H1 (cell line): Measurements from ENCODE around the gene RIC8A. TPM values are rescaled to one million over a fixed set of nuclear protein-coding genes. Genes with fewer than 3 reads are reported as not detected.

Experiments used
- CTCF ChIA-PET: fragments of 300-600 bp; sonication (Branson Sonifier 250); formaldehyde crosslinking; loops from one replicate; lab custom pipeline; 2021; ENCODE audit not compliant: partially characterized antibody; lab: Charles Lee
- POLR2A ChIA-PET: fragments of 300-600 bp; sonication (Branson Sonifier 250); formaldehyde crosslinking; loops from one replicate; lab custom pipeline; 2021; ENCODE audit warnings: inconsistent platforms; ENCODE audit not compliant: partially characterized antibody; lab: Charles Lee
- DNase-seq, 2 experiments: peaks; one replicate each; pipeline versions ENCODE4 v3.0.0 to v3.0.0-alpha.2; 2010 to 2022; ENCODE audit warnings: low spot score in 2 of 2, low read depth in 1 of 2, mixed read lengths in 1 of 2
- FAIRE-seq: peaks from 2 replicates; lab custom pipeline; 2011; peaks lifted over from hg19 to GRCh38; lab: Jason Lieb, UNC
- H2AFZ ChIP-seq: 2 replicates; pipeline ENCODE4 v1.8.1; 2012; ENCODE audit warnings: low read length, inconsistent platforms
- H2AK5ac ChIP-seq: 2 replicates; pipeline ENCODE4 v1.6.1; 2013; ENCODE audit warnings: low read depth, low read length
- H2BK120ac ChIP-seq: replicated peaks from 2 replicates; pipeline ENCODE3; 2013; ENCODE audit warnings: low read depth, low read length, inconsistent platforms
- H2BK12ac ChIP-seq: 2 replicates; pipeline ENCODE4 v1.6.1; 2013; ENCODE audit warnings: low read depth, low read length
- H2BK15ac ChIP-seq: 2 replicates; pipeline ENCODE4 v1.6.1; 2013; ENCODE audit warnings: low read length
- H2BK20ac ChIP-seq: 2 replicates; pipeline ENCODE4 v1.6.1; 2013; ENCODE audit warnings: low read length
- H2BK5ac ChIP-seq: 2 replicates; pipeline ENCODE4 v1.6.1; 2013; ENCODE audit warnings: low read depth, low read length
- H3K14ac ChIP-seq: 2 replicates; pipeline ENCODE4 v1.6.1; 2013; ENCODE audit warnings: inconsistent platforms; ENCODE audit not compliant: insufficient read length
- H3K18ac ChIP-seq: 2 replicates; pipeline ENCODE4 v1.6.1; 2013; ENCODE audit warnings: low read length; ENCODE audit errors: extremely low read depth
- H3K23ac ChIP-seq: 2 replicates; pipeline ENCODE4 v1.6.1; 2013; ENCODE audit warnings: inconsistent platforms; ENCODE audit not compliant: insufficient read length
- H3K23me2 ChIP-seq: 2 replicates; pipeline ENCODE4 v1.6.1; 2013; ENCODE audit warnings: low read depth, low read length
- H3K27ac ChIP-seq: 2 replicates; pipeline ENCODE4 v1.6.1; 2011; ENCODE audit warnings: low read depth, low read length, inconsistent platforms
- H3K27me3 ChIP-seq, 4 experiments: replicated peaks in 1 of 4; 1 replicate in 1 of 4; 2 replicates in 3 of 4; pipeline versions ENCODE4 v1.6.1 to v1.8.1; 2011 to 2013; ENCODE audit warnings: low read length in 3 of 4, mild to moderate bottlenecking in 3 of 4, inconsistent platforms in 2 of 4, mixed read lengths in 2 of 4, moderate library complexity in 1 of 4; ENCODE audit not compliant: control insufficient read depth in 3 of 4, insufficient read depth in 3 of 4; ENCODE audit errors: extremely low read depth in 1 of 4
- H3K36me3 ChIP-seq, 4 experiments: 2 replicates each; pipeline versions ENCODE4 v1.6.1 to v1.8.1; 2011 to 2013; ENCODE audit warnings: mild to moderate bottlenecking in 4 of 4, low read length in 3 of 4, moderate library complexity in 2 of 4, control low read depth in 1 of 4, inconsistent platforms in 1 of 4; ENCODE audit not compliant: insufficient read depth in 4 of 4, control insufficient read depth in 2 of 4
- H3K4ac ChIP-seq: replicated peaks from 2 replicates; pipeline ENCODE3; 2013; ENCODE audit warnings: low read length, low read depth, mixed read lengths, inconsistent platforms; ENCODE audit not compliant: insufficient read length
- H3K4me1 ChIP-seq, 4 experiments: replicated peaks in 1 of 4; 1 replicate in 1 of 4; 2 replicates in 3 of 4; pipeline versions ENCODE4 v1.6.1 to v1.8.1; 2011 to 2013; ENCODE audit warnings: low read length in 3 of 4, inconsistent platforms in 2 of 4, mixed read lengths in 1 of 4; ENCODE audit not compliant: insufficient read depth in 4 of 4, control insufficient read depth in 3 of 4
- H3K4me2 ChIP-seq, 2 experiments: 2 replicates each; pipeline versions ENCODE4 v1.6.1 to v1.8.1; 2011 to 2013; ENCODE audit warnings: low read depth in 2 of 2, low read length in 2 of 2, control low read depth in 1 of 2, inconsistent platforms in 1 of 2, mild to moderate bottlenecking in 1 of 2; ENCODE audit not compliant: insufficient read depth in 1 of 2
- H3K4me3 ChIP-seq, 4 experiments: fragments of 200-600, 300-600 bp in 1 of 4; sonication (generic), shearing (Covaris generic), sonication (Bioruptor Twin) in 1 of 4; 2 replicates each; pipeline versions ENCODE4 v1.5.1 to v1.8.1; 2011 to 2016; ENCODE audit warnings: low read length in 4 of 4, low read depth in 3 of 4, control low read depth in 2 of 4, inconsistent platforms in 2 of 4, mild to moderate bottlenecking in 2 of 4, mixed read lengths in 1 of 4, moderate library complexity in 1 of 4; ENCODE audit not compliant: insufficient read depth in 2 of 4; ENCODE audit errors: extremely low read depth in 1 of 4
- H3K56ac ChIP-seq: replicated peaks from 2 replicates; pipeline ENCODE3; 2013; ENCODE audit warnings: low read depth, mild to moderate bottlenecking, mixed read lengths, low read length, inconsistent platforms; ENCODE audit not compliant: insufficient read length
- H3K79me1 ChIP-seq: 2 replicates; pipeline ENCODE4 v1.6.1; 2013; ENCODE audit warnings: low read depth, low read length, control low read depth
- H3K79me2 ChIP-seq, 2 experiments: 2 replicates each; pipeline versions ENCODE4 v1.6.1 to v1.8.1; 2012 to 2013; ENCODE audit warnings: low read length in 2 of 2, mild to moderate bottlenecking in 2 of 2, inconsistent platforms in 1 of 2; ENCODE audit not compliant: insufficient read depth in 2 of 2, control insufficient read depth in 1 of 2
- H3K9ac ChIP-seq, 4 experiments: replicated peaks in 1 of 4; 1 replicate in 1 of 4; 2 replicates in 3 of 4; pipeline versions ENCODE4 v1.6.1 to v1.8.1; 2011 to 2013; ENCODE audit warnings: low read depth in 3 of 4, low read length in 3 of 4, control low read depth in 2 of 4, mild to moderate bottlenecking in 2 of 4, moderate library complexity in 2 of 4, inconsistent platforms in 1 of 4; ENCODE audit errors: extremely low read depth in 1 of 4
- H3K9me3 ChIP-seq, 2 experiments: 2 replicates each; pipeline versions ENCODE4 v1.6.1 to v1.8.1; 2012 to 2013; ENCODE audit warnings: mild to moderate bottlenecking in 2 of 2, moderate library complexity in 2 of 2, control low read depth in 1 of 2, inconsistent platforms in 1 of 2, low read depth in 1 of 2, low read length in 1 of 2, mixed read lengths in 1 of 2; ENCODE audit not compliant: insufficient read depth in 2 of 2
- H4K20me1 ChIP-seq, 2 experiments: replicated peaks in 1 of 2; 2 replicates each; pipeline versions ENCODE3 to v1.8.1; 2011 to 2013; ENCODE audit warnings: inconsistent platforms in 2 of 2, low read length in 2 of 2, mild to moderate bottlenecking in 1 of 2; ENCODE audit not compliant: insufficient read depth in 2 of 2, control insufficient read depth in 1 of 2
- H4K5ac ChIP-seq: 2 replicates; pipeline ENCODE4 v1.6.1; 2013; ENCODE audit warnings: low read length, low read depth, mixed read lengths, inconsistent platforms; ENCODE audit not compliant: insufficient read length
- H4K8ac ChIP-seq: 2 replicates; pipeline ENCODE4 v1.8.0; 2013; ENCODE audit warnings: mild to moderate bottlenecking, moderate library complexity, low read length, inconsistent platforms; ENCODE audit not compliant: insufficient read depth; ENCODE audit errors: extremely low read depth
- H4K91ac ChIP-seq: replicated peaks from 2 replicates; pipeline ENCODE3; 2013; ENCODE audit warnings: low read length, mixed read lengths, inconsistent platforms; ENCODE audit not compliant: insufficient read length
- BRCA1 ChIP-seq: IDR thresholded peaks from 2 replicates; pipeline ENCODE4 v1.6.1; 2012; ENCODE audit warnings: low read depth, low read length, improper control_type of control experiment
- CBX5 ChIP-seq: fragments of 300-800, 300-1000 bp; sonication (generic); IDR thresholded peaks from 2 replicates; pipeline ENCODE4 v1.7.1; 2016; ENCODE audit warnings: antibody characterized with exemption, low read length, low read depth
- CHD1 ChIP-seq: IDR thresholded peaks from 2 replicates; pipeline ENCODE4 v1.6.1; 2012; ENCODE audit warnings: low read depth, low read length, improper control_type of control experiment
- CHD2 ChIP-seq: IDR thresholded peaks from 2 replicates; pipeline ENCODE4 v1.6.1; 2012; ENCODE audit warnings: low read length, improper control_type of control experiment
- CREB1 ChIP-seq: IDR thresholded peaks from 2 replicates; pipeline ENCODE4 v1.6.1; 2012; ENCODE audit warnings: inconsistent platforms
- HDAC2 ChIP-seq, 2 experiments: fragments of 300-600 bp in 1 of 2; sonication (generic) in 1 of 2; IDR thresholded peaks; 2 replicates each; pipeline ENCODE4 v1.6.1; 2011 to 2012; ENCODE audit warnings: low read depth in 2 of 2, low read length in 2 of 2, mild to moderate bottlenecking in 2 of 2, moderate library complexity in 2 of 2, borderline replicate concordance in 1 of 2, inconsistent platforms in 1 of 2
- KDM4A ChIP-seq: IDR thresholded peaks from one replicate; pipeline ENCODE4 v1.7.1; 2012; ENCODE audit warnings: low read depth, mild to moderate bottlenecking, moderate library complexity, low read length, inconsistent platforms; ENCODE audit not compliant: severe bottlenecking
- RBBP5 ChIP-seq: IDR thresholded peaks from 2 replicates; pipeline ENCODE4 v1.7.1; 2012; ENCODE audit warnings: low read depth, mild to moderate bottlenecking, inconsistent platforms, low read length, moderate library complexity, borderline replicate concordance
- SP1 ChIP-seq: IDR thresholded peaks from 2 replicates; pipeline ENCODE4 v1.6.1; 2011; ENCODE audit warnings: low read depth, low read length
- TAF7 ChIP-seq: optimal IDR thresholded peaks from 2 replicates; pipeline ENCODE3; 2011; ENCODE audit warnings: low read depth, mild to moderate bottlenecking, inconsistent platforms, low read length, moderate library complexity, borderline replicate concordance
- ZNF274 ChIP-seq: IDR thresholded peaks from 2 replicates; pipeline ENCODE4 v1.7.0; 2012; ENCODE audit warnings: low read length, borderline replicate concordance; ENCODE audit errors: extremely low read depth
- WGBS, 2 experiments: shearing (Covaris generic) in 1 of 2; methylation state at CpG; one replicate each; pipeline versions ENCODE4 v1.1.6 to v1.1.7; 2013 to 2015; ENCODE audit warnings: low lambda C conversion rate in 2 of 2, mixed read lengths in 2 of 2, inconsistent platforms in 1 of 2, low coverage in 1 of 2, missing lambda C conversion rate in 1 of 2; ENCODE audit not compliant: insufficient replicate concordance in 2 of 2, insufficient coverage in 1 of 2, insufficient read length in 1 of 2; ENCODE audit errors: extremely low coverage in 1 of 2, missing lambda C conversion rate in 1 of 2; 5-methylcytosine and 5-hydroxymethylcytosine counted together
- polyA plus RNA-seq, 7 experiments: library from polyadenylated mRNA; depleted of rRNA in 3 of 7; stranded (reverse) in 5 of 7; unstranded in 2 of 7; fragments of >200 nt in 5 of 7; fragments of 200-250 nt in 2 of 7; gene quantifications; 1 replicate in 5 of 7; 2 replicates in 1 of 7; 4 replicates in 1 of 7; pipeline versions ENCODE4 v1.2.1 to v1.2.3, GENCODE V29; 2011 to 2013; ENCODE audit warnings: missing spikeins in 2 of 7, mixed read lengths in 2 of 7
- total RNA-seq: library from RNA; stranded (reverse); fragmentation: NEBNext Ultra II Directional; extraction: Animal tissue kit (Norgen Biotek cat#: 25700); gene quantifications from 2 replicates; pipeline ENCODE4 v1.2.1, GENCODE V29; 2021
- TF ChIP-seq, protein P1 (sequence below): IDR thresholded peaks from 2 replicates; pipeline ENCODE4 v1.6.1; 2012; ENCODE audit warnings: inconsistent platforms

RIC8A gene
- total and polyA plus RNA-seq, 2 of the 8 experiments (the other 6 are each of a cell fraction or from before 2014, with no cell fraction given), result 67.0 to 105 TPM

DNA sequence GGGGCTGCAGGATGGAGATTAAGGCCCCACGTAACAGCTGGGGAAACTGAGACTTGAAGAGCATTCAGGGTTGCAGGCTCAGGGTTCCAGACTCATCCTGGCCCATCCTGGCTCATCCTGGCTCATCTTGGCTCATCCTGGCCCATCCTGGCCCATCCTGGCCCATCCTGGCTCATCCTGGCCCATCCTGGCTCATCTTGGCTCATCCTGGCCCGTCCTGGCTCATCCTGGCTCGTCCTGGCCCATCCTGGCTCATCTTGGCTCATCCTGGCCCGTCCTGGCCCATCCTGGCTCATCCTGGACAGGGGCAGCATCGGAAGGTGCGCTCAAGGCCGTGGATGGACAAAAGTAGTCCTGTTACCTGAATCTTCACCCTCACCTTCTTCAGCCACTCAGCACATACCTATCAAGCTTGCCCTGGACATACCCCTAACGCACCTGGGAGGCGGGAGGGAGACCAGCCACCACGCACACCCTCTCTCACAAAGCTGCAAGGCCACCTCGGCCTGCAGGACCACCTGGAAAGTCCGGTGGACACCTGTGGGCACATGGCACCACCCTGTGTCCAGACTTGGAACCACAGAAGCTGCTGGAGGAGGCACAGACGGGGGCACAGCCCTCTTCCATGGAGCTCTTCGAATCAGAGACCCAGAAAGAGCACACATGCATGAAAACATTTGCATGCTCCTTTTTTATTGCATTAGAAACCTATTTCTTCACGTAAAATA, 50.4 kb downstream of the RIC8A start:
- H3K4ac ChIP-seq, result no peak overlapping the region
- H3K4me2 ChIP-seq, result no peak overlapping the region
- H2BK20ac ChIP-seq, result no peak overlapping the region
- H3K56ac ChIP-seq, result no peak overlapping the region
- H2BK120ac ChIP-seq, result no peak overlapping the region
- no peaks in the 10 kb centered on the region for H3K79me2 ChIP-seq
- ChIA-PET CTCF (interaction anchor here (0.7 to 2.3 kb wide), 8 partner anchors 8 to 54 kb away, joined by 3 to 7 read pairs (median 3); no protein-coding TSS in a partner anchor), POLR2A (interaction anchor here (1.3 to 2.3 kb wide), 2 partner anchors 41 to 97 kb away, joined by 3 to 6 read pairs; partner anchors contain the start of gene IFITM5)
- H4K8ac ChIP-seq, result no peak overlapping the region
- H3K14ac ChIP-seq, result no peak overlapping the region
- H4K91ac ChIP-seq, result peak overlapping the region; percentile 42
- H2BK5ac ChIP-seq, result no peak overlapping the region
- H3K9me3 ChIP-seq, result no peaks in the 10 kb centered on the region
- no peak overlapping the region for H3K23ac ChIP-seq
- H3K27ac ChIP-seq, result no peak overlapping the region
- no peaks in the 10 kb centered on the region for H4K20me1 ChIP-seq
- no peak overlapping the region for H2BK15ac ChIP-seq
- peaks cover 0 to 8% (median 3%) of the 10 kb centered on the region in 4 experiments; a peak in 4 of 8 replicates for H3K36me3 ChIP-seq
- no peaks in the 10 kb centered on the region for H3K4me1 ChIP-seq
- H3K9ac ChIP-seq, result no peak overlapping the region
- H3K4me3 ChIP-seq, result no peak overlapping the region
- FAIRE-seq (no peak), DNase-seq (no peak)
- no peaks in the 10 kb centered on the region for H3K79me1 ChIP-seq
- H2BK12ac ChIP-seq, result no peak overlapping the region
- peaks cover 6% of the 10 kb centered on the region; the same call in 1 of the 2 replicates for H3K23me2 ChIP-seq
- no peak overlapping the region for H4K5ac ChIP-seq
- H3K27me3 ChIP-seq, result no peaks in the 10 kb centered on the region
- H3K18ac ChIP-seq, result no peak overlapping the region
- no peak overlapping the region for H2AK5ac ChIP-seq
- WGBS, 2 experiments, result 91% methylated on average over 14 of the region's 15 CpGs; no CpG with 5 or more reads in 1 of the 2 experiments
- no peak overlapping the region for H2AFZ ChIP-seq
- TF ChIP-seq TAF7 (no peak), CHD1 (no peak), CHD2 (no peak), ZNF274 (no peak), CBX5 (no peak), HDAC2 (IDR thresholded peaks at IDR 0.05; ENCODE audit: borderline replicate concordance in 1 of 2, low read depth in 2 of 2, low read length in 2 of 2) (no peak), RBBP5 (no peak), SP1 (no peak), BRCA1 (no peak), CREB1 (no peak), KDM4A (no peak)
- TF ChIP-seq, protein P1, sequence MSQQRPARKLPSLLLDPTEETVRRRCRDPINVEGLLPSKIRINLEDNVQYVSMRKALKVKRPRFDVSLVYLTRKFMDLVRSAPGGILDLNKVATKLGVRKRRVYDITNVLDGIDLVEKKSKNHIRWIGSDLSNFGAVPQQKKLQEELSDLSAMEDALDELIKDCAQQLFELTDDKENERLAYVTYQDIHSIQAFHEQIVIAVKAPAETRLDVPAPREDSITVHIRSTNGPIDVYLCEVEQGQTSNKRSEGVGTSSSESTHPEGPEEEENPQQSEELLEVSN, result no peak
